SK-N-SH treated with all-trans-retinoic acid at 6 μM for 48 hours (cell line): ENCODE measurements around the gene GRAMD4.

Experiments used
- BACH2 ChIP-seq: fragments of 250-450 bp; sonication (Bioruptor Pico); IDR thresholded peaks from 2 replicates; pipeline ENCODE4 v1.9.0; 2021; ENCODE audit warnings: mild to moderate bottlenecking, borderline replicate concordance
- GLIS3 ChIP-seq: fragments of 250-450 bp; sonication (Bioruptor Pico); IDR thresholded peaks from 2 replicates; pipeline ENCODE4 v1.5.0; 2020; ENCODE audit warnings: mild to moderate bottlenecking, moderate library complexity
- ZFP3 ChIP-seq: fragments of 250-450 bp; sonication (Bioruptor Pico); IDR thresholded peaks from 2 replicates; pipeline ENCODE4 v1.5.0; 2020; ENCODE audit warnings: mild to moderate bottlenecking, moderate library complexity
- TF ChIP-seq, protein P1 (sequence below): fragments of 250-450 bp; sonication (Bioruptor Pico); IDR thresholded peaks from 2 replicates; pipeline ENCODE4 v1.8.0; 2021; ENCODE audit warnings: low read depth, mild to moderate bottlenecking, moderate library complexity, borderline replicate concordance

DNA sequence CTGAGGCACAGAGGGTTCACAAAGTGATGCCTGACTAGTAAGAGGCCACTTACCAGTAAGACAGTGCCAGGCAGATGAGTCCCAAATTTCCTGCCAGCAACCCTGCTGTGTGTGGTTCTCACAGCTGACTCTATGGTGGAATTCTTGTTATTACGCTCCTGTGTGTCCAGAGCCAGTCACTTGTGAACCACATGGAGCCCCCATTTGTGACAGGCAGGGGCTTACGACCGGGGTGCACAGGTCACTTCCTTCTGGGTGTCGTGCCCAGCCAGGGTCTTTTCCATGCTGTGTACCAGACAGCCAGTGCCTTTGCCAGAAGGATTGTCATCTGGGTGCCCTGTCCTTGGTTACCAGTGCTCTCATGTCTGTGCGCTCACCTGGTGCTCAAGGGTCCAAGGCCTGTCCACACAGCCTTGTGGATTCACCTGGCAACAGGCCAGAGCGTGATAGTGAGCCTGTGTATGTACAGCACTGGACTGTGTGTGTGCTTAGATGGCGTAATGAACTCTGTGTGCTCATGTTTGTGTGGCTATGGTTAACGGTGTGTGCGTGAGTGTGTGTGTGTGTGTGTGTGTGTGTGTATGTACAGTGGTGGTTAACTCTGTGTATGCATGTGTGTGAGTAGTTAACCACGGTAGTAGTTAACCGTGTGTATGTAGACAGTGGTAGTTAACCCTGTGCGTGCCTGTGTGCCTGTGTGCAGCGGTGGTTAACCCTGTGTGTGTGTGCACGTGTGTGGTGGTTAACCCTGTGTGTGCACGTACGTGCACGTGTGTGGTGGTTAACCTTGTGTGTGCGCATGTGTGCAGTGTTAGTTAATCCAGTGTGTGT is 18.6 kb downstream of the GRAMD4 start:
- TF ChIP-seq, protein P1, sequence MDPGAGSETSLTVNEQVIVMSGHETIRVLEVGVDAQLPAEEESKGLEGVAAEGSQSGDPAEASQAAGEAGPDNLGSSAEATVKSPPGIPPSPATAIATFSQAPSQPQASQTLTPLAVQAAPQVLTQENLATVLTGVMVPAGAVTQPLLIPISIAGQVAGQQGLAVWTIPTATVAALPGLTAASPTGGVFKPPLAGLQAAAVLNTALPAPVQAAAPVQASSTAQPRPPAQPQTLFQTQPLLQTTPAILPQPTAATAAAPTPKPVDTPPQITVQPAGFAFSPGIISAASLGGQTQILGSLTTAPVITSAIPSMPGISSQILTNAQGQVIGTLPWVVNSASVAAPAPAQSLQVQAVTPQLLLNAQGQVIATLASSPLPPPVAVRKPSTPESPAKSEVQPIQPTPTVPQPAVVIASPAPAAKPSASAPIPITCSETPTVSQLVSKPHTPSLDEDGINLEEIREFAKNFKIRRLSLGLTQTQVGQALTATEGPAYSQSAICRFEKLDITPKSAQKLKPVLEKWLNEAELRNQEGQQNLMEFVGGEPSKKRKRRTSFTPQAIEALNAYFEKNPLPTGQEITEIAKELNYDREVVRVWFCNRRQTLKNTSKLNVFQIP (CRISPR knock-in tag): no peak
- TF ChIP-seq ZFP3 (CRISPR knock-in tag) (no peak), GLIS3 (CRISPR knock-in tag) (no peak), BACH2 (CRISPR knock-in tag) (no peak)
